IMR-90 (cell line): ENCODE measurements around the gene RPS2. TPM values are rescaled to one million over a fixed set of nuclear protein-coding genes. Genes with fewer than 3 reads are reported as not detected.

Source experiments
- ATAC-seq: fragments of 200-7000 bp; cut with Tn5 transposase; 2 replicates; pipeline ENCODE4 v1.9.1; 2020; ENCODE audit warnings: low read depth, mild to moderate bottlenecking, moderate library complexity
- BruUV-seq: library from RNA; stranded (reverse); fragments of 400-500 nt; replicated peaks from 2 replicates; lab custom pipeline; 2021; lab: Mats Ljungman, UMichigan
- CTCF ChIA-PET: fragments of 300-600 bp; formaldehyde crosslinking; extraction: SDS; loops from one replicate; lab custom pipeline; 2021; ENCODE audit warnings: antibody characterized with exemption; lab: Yijun Ruan, JAX
- POLR2A ChIA-PET: fragments of 300-600 bp; sonication (Branson Sonifier 250); formaldehyde crosslinking; loops from one replicate; lab custom pipeline; 2022; ENCODE audit warnings: antibody characterized with exemption; ENCODE audit not compliant: unreplicated experiment; lab: Charles Lee
- DNase-seq: peaks from one replicate; pipeline ENCODE4 v3.0.0; 2013
- H2AFZ ChIP-seq: replicated peaks from 2 replicates; pipeline ENCODE3; 2013; ENCODE audit warnings: low read length, mild to moderate bottlenecking; ENCODE audit not compliant: poor library complexity
- H2AK5ac ChIP-seq: 2 replicates; pipeline ENCODE4 v1.6.1; 2013; ENCODE audit warnings: low read depth, low read length, inconsistent platforms
- H2AK9ac ChIP-seq: replicated peaks from 2 replicates; pipeline ENCODE3; 2013; ENCODE audit warnings: mild to moderate bottlenecking, low read depth, low read length, moderate library complexity; ENCODE audit not compliant: poor library complexity
- H2BK120ac ChIP-seq: 2 replicates; pipeline ENCODE4 v1.6.1; 2013; ENCODE audit warnings: low read depth, low read length, inconsistent platforms
- H2BK15ac ChIP-seq: 3 replicates; pipeline ENCODE4 v1.6.1; 2013; ENCODE audit warnings: low read depth, low read length, inconsistent platforms
- H2BK20ac ChIP-seq: 2 replicates; pipeline ENCODE4 v1.6.1; 2013; ENCODE audit warnings: low read depth, mild to moderate bottlenecking, inconsistent platforms, low read length, moderate library complexity
- H2BK5ac ChIP-seq: 2 replicates; pipeline ENCODE4 v1.6.1; 2013; ENCODE audit warnings: mild to moderate bottlenecking, low read depth, low read length, inconsistent platforms; ENCODE audit not compliant: poor library complexity, severe bottlenecking
- H3K14ac ChIP-seq: replicated peaks from 2 replicates; pipeline ENCODE4 v1.6.1; 2013; ENCODE audit warnings: low read depth, low read length, inconsistent platforms
- H3K18ac ChIP-seq: 2 replicates; pipeline ENCODE4 v1.6.1; 2013; ENCODE audit warnings: low read depth, low read length, control low read depth
- H3K23ac ChIP-seq: 2 replicates; pipeline ENCODE4 v1.6.1; 2013; ENCODE audit warnings: low read depth, low read length, inconsistent platforms
- H3K27ac ChIP-seq: 2 replicates; pipeline ENCODE4 v1.5.1; 2013; ENCODE audit warnings: mild to moderate bottlenecking, control low read depth, low read length; ENCODE audit not compliant: insufficient read depth
- H3K27me3 ChIP-seq: 2 replicates; pipeline ENCODE4 v1.6.1; 2013; ENCODE audit warnings: low read length; ENCODE audit not compliant: control insufficient read depth, insufficient read depth
- H3K36me3 ChIP-seq: 2 replicates; pipeline ENCODE4 v1.6.1; 2013; ENCODE audit warnings: low read length, mixed read lengths; ENCODE audit not compliant: control insufficient read depth, insufficient read depth
- H3K4ac ChIP-seq: 2 replicates; pipeline ENCODE4 v1.6.1; 2013; ENCODE audit warnings: low read depth, low read length, inconsistent platforms
- H3K4me1 ChIP-seq: 2 replicates; pipeline ENCODE4 v1.6.1; 2013; ENCODE audit warnings: low read length, mixed read lengths; ENCODE audit not compliant: control insufficient read depth, insufficient read depth
- H3K4me2 ChIP-seq: 2 replicates; pipeline ENCODE4 v1.6.1; 2013; ENCODE audit warnings: low read depth, mild to moderate bottlenecking, control low read depth, low read length, moderate library complexity
- H3K4me3 ChIP-seq: 2 replicates; pipeline ENCODE4 v1.5.1; 2013; ENCODE audit warnings: low read depth, mild to moderate bottlenecking, control low read depth, low read length, moderate library complexity; ENCODE audit not compliant: insufficient read depth
- H3K56ac ChIP-seq: 2 replicates; pipeline ENCODE4 v1.6.1; 2013; ENCODE audit warnings: low read length, inconsistent platforms; ENCODE audit not compliant: insufficient read depth; ENCODE audit errors: extremely low read depth
- H3K79me1 ChIP-seq, 2 experiments: 2 replicates each; pipeline ENCODE4 v1.6.1; 2013; ENCODE audit warnings: low read length in 2 of 2, inconsistent platforms in 1 of 2, low read depth in 1 of 2
- H3K9ac ChIP-seq: 2 replicates; pipeline ENCODE4 v1.6.1; 2013; ENCODE audit warnings: low read depth, low read length, control low read depth
- H3K9me1 ChIP-seq: 2 replicates; pipeline ENCODE4 v1.6.1; 2013; ENCODE audit warnings: low read length, inconsistent platforms; ENCODE audit not compliant: insufficient read depth
- H3K9me3 ChIP-seq: 2 replicates; pipeline ENCODE4 v1.6.1; 2013; ENCODE audit warnings: low read length; ENCODE audit not compliant: control insufficient read depth, insufficient read depth
- H4K20me1 ChIP-seq: 2 replicates; pipeline ENCODE4 v1.6.1; 2013; ENCODE audit warnings: low read length, inconsistent platforms; ENCODE audit not compliant: insufficient read depth
- H4K5ac ChIP-seq: 2 replicates; pipeline ENCODE4 v1.6.1; 2013; ENCODE audit warnings: mild to moderate bottlenecking, low read depth, low read length, control low read depth
- H4K8ac ChIP-seq, 2 experiments: 2 replicates each; pipeline ENCODE4 v1.6.1; 2013; ENCODE audit warnings: low read depth in 2 of 2, low read length in 2 of 2, control low read depth in 1 of 2, inconsistent platforms in 1 of 2
- H4K91ac ChIP-seq: 2 replicates; pipeline ENCODE4 v1.6.1; 2013; ENCODE audit warnings: low read depth, low read length, inconsistent platforms; ENCODE audit not compliant: insufficient read depth
- BHLHE40 ChIP-seq: fragments of 150-350 bp; IDR thresholded peaks from 2 replicates; pipeline ENCODE4 v1.6.1; 2016; ENCODE audit warnings: mild to moderate bottlenecking, low read depth, low read length
- CEBPB ChIP-seq: IDR thresholded peaks from 2 replicates; pipeline ENCODE4 v1.6.1; 2012; ENCODE audit warnings: low read depth, low read length, improper control_type of control experiment
- CHD1 ChIP-seq: IDR thresholded peaks from 2 replicates; pipeline ENCODE4 v1.6.1; 2012; ENCODE audit warnings: low read depth, low read length, improper control_type of control experiment
- CTCF ChIP-seq: conservative IDR thresholded peaks from 2 replicates; pipeline ENCODE4 v1.5.1; 2012; ENCODE audit warnings: mild to moderate bottlenecking, low read depth, low read length, improper control_type of control experiment
- FOS ChIP-seq: fragments of 150-350 bp; IDR thresholded peaks from 2 replicates; pipeline ENCODE4 v1.6.1; 2016; ENCODE audit warnings: low read depth, low read length
- MAFK ChIP-seq: IDR thresholded peaks from 2 replicates; pipeline ENCODE4 v1.6.1; 2012; ENCODE audit warnings: low read depth, low read length, improper control_type of control experiment
- MAZ ChIP-seq: IDR thresholded peaks from 2 replicates; pipeline ENCODE4 v1.6.1; 2012; ENCODE audit warnings: low read depth, mild to moderate bottlenecking, low read length, improper control_type of control experiment, moderate library complexity, borderline replicate concordance
- MXI1 ChIP-seq: IDR thresholded peaks from 2 replicates; pipeline ENCODE4 v1.6.1; 2012; ENCODE audit warnings: low read depth, mild to moderate bottlenecking, low read length, moderate library complexity, borderline replicate concordance
- NFE2L2 ChIP-seq: fragments of 150-350 bp; IDR thresholded peaks from 2 replicates; pipeline ENCODE4 v1.6.1; 2016; ENCODE audit warnings: low read depth, mild to moderate bottlenecking, low read length
- POLR2A ChIP-seq: IDR thresholded peaks from 2 replicates; pipeline ENCODE4 v1.6.1; 2012; ENCODE audit warnings: mild to moderate bottlenecking, low read depth, low read length
- RAD21 ChIP-seq: IDR thresholded peaks from 2 replicates; pipeline ENCODE4 v1.6.1; 2012; ENCODE audit warnings: low read length, improper control_type of control experiment
- RCOR1 ChIP-seq: IDR thresholded peaks from 2 replicates; pipeline ENCODE4 v1.6.1; 2012; ENCODE audit warnings: mild to moderate bottlenecking, low read length, improper control_type of control experiment; ENCODE audit not compliant: insufficient replicate concordance
- RFX5 ChIP-seq: IDR thresholded peaks from 2 replicates; pipeline ENCODE4 v1.8.0; 2012; ENCODE audit warnings: low read depth, mild to moderate bottlenecking, low read length, moderate library complexity
- SMC3 ChIP-seq: fragments of 150-350 bp; IDR thresholded peaks from 2 replicates; pipeline ENCODE4 v1.6.1; 2016; ENCODE audit warnings: low read depth, mild to moderate bottlenecking, antibody characterized with exemption, low read length, moderate library complexity
- WGBS, 2 experiments: methylation state at CpG; one replicate each; pipeline versions ENCODE4 v1.1.5 to v1.1.7; 2013; ENCODE audit warnings: missing lambda C conversion rate in 2 of 2; ENCODE audit not compliant: insufficient read length in 1 of 2; ENCODE audit errors: extremely low coverage in 2 of 2; 5-methylcytosine and 5-hydroxymethylcytosine counted together
- dilution Hi-C: fragments of 300-500 bp; cut with HindIII; formaldehyde crosslinking; loops from one replicate; pipeline ENCODE4 v1.14.3; 2018; ENCODE audit warnings: low sequenced_read_pairs; ENCODE audit not compliant: unreplicated experiment
- in situ Hi-C: fragments of 300-500 bp; cut with MboI; formaldehyde crosslinking; loops from 3 replicates; pipeline ENCODE4 v1.14.3; 2019; ENCODE audit warnings: low sequenced_read_pairs, inconsistent platforms, mixed read lengths
- intact Hi-C: fragments of 100-400 bp; cut with micrococcal nuclease; formaldehyde crosslinking; loops from 2 replicates; pipeline ENCODE4 v1.10.0; 2022
- polyA plus RNA-seq, 3 experiments: library from polyadenylated mRNA; depleted of rRNA; stranded (reverse); fragments of >200 nt; gene quantifications; 2 replicates each; pipeline ENCODE4 v1.2.3, GENCODE V29; 2012; ENCODE audit warnings: low replicate concordance in 1 of 3
- total RNA-seq: library from RNA; depleted of rRNA; stranded (reverse); fragments of >200 nt; gene quantifications from 2 replicates; pipeline ENCODE4 v1.2.3, GENCODE V29; 2012
- TF ChIP-seq, protein P1 (sequence below): fragments of 150-350 bp; IDR thresholded peaks from 2 replicates; pipeline ENCODE4 v1.6.1; 2016; ENCODE audit warnings: low read depth, mild to moderate bottlenecking, low read length, moderate library complexity, borderline replicate concordance
- TF ChIP-seq, protein P2 (sequence below): fragments of 150-350 bp; IDR thresholded peaks from 2 replicates; pipeline ENCODE4 v1.6.1; 2017; ENCODE audit warnings: mild to moderate bottlenecking, antibody characterized with exemption, low read length, low read depth

The RPS2 gene
- total and polyA plus RNA-seq, 2 of the 4 experiments (the other 2 are of a cell fraction): 2,703 to 6,941 TPM

DNA sequence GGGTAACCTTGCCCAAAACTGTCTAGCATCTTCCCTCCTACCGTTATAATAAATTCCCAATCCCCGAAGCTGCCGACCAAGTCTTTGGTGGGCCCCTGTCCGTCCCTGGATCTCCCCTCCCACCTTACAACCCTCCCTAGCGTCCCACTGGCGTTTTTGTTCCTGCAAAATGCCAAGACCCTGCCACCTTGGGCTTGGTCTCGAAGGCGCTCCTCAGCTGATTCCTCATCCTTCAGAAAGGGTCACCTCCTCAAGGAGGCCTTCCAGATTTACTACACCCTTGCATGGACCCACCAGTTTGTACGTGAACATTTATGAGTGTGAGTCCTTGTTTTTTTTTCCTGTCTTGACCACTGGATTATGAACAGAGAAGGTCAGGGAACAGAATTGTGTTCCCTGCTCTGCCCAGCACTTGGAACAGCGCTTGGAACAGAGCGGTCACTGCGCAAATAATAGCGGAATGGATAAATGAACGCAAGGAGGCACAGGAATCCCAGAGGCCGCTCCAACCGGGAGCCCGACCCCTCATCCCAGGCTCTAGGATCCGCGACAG is 18.4 kb upstream of the RPS2 start:
- WGBS, 2 experiments: 25% methylated on average over 9 of the region's 19 CpGs; no CpG with 5 or more reads in 1 of the 2 experiments
- Histone ChIP-seq H3K79me1 (peaks cover 21 to 29% of the 10 kb centered on the region in 2 experiments), H3K56ac (no peak overlapping the region), H4K8ac (no peak overlapping the region), H4K20me1 (no peaks in the 10 kb centered on the region; the same call in none of the 2 replicates), H4K5ac (no peak overlapping the region), H3K36me3 (peaks cover 25% of the 10 kb centered on the region), H2BK5ac (no peak overlapping the region), H2AK9ac (no peak overlapping the region), H4K91ac (no peak overlapping the region; the same call in 1 of the 2 replicates), H3K27me3 (peaks cover 31% of the 10 kb centered on the region; the same call in 1 of the 2 replicates), H2BK120ac (no peak overlapping the region), H3K9me1 (peaks cover 9% of the 10 kb centered on the region), H2BK20ac (no peak overlapping the region), H3K4ac (no peak overlapping the region), H3K4me1 (peaks cover 8% of the 10 kb centered on the region), H2BK15ac (no peak overlapping the region), H3K27ac (no peak overlapping the region), H3K9ac (no peak overlapping the region), H3K4me3 (peak overlapping the region; percentile 76), H3K14ac (no peak overlapping the region), H2AK5ac (peak overlapping the region; percentile 34), H3K9me3 (no peaks in the 10 kb centered on the region), H3K23ac (peak overlapping the region; percentile 79), H3K18ac (no peak overlapping the region), H2AFZ (peak overlapping the region; percentile 94), H3K4me2 (peak overlapping the region; percentile 92)
- ChIA-PET CTCF (interaction anchor here (0.7 kb wide), 1 partner anchor 173 kb away, joined by 5 read pairs; no protein-coding TSS in a partner anchor), POLR2A (no interaction called here)
- intact Hi-C loops: no loop called here
- ATAC-seq: no peak
- dilution Hi-C loops: no loop called here
- in situ Hi-C loops: no loop called here
- no TSS peak for BruUV-seq
- TF ChIP-seq CEBPB (no peak), FOS (no peak), CTCF (no peak), MAFK (no peak), BHLHE40 (no peak), RAD21 (no peak), CHD1 (no peak), MAZ (no peak), NFE2L2 (no peak), MXI1 (no peak), RCOR1 (no peak), RFX5 (no peak), POLR2A (no peak), SMC3 (no peak)
- TF ChIP-seq, protein P1, sequence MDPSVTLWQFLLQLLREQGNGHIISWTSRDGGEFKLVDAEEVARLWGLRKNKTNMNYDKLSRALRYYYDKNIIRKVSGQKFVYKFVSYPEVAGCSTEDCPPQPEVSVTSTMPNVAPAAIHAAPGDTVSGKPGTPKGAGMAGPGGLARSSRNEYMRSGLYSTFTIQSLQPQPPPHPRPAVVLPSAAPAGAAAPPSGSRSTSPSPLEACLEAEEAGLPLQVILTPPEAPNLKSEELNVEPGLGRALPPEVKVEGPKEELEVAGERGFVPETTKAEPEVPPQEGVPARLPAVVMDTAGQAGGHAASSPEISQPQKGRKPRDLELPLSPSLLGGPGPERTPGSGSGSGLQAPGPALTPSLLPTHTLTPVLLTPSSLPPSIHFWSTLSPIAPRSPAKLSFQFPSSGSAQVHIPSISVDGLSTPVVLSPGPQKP: no peak
- TF ChIP-seq, protein P2, sequence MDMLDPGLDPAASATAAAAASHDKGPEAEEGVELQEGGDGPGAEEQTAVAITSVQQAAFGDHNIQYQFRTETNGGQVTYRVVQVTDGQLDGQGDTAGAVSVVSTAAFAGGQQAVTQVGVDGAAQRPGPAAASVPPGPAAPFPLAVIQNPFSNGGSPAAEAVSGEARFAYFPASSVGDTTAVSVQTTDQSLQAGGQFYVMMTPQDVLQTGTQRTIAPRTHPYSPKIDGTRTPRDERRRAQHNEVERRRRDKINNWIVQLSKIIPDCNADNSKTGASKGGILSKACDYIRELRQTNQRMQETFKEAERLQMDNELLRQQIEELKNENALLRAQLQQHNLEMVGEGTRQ: no peak
- no peak for DNase-seq
